Psoas muscle (tissue), 8 donors: ENCODE measurements around the gene ATOSA. TPM values are rescaled to one million over a fixed set of nuclear protein-coding genes. Genes with fewer than 3 reads are reported as not detected.

ENCODE experiments used
- ATAC-seq, 4 donors: fragments of 200-7000 bp; cut with Tn5 transposase; one replicate each; pipeline ENCODE4 v1.9.1; 2020; ENCODE audit warnings: moderate library complexity in 3 of 4, mild to moderate bottlenecking in 2 of 4
- DNase-seq, 2 donors: peaks; one replicate each; pipeline ENCODE4 v3.0.0-alpha.2; 2020
- H3K27ac ChIP-seq: fragments of 200-600 bp; one replicate; pipeline ENCODE4 v1.8.0; 2022
- H3K27me3 ChIP-seq, 3 donors: fragments of 200-600 bp in 1 of 3; one replicate each; pipeline versions ENCODE4 v1.6.1 to v1.8.0; 2013 to 2022; ENCODE audit warnings: low read length in 2 of 3, mild to moderate bottlenecking in 2 of 3, moderate library complexity in 1 of 3; ENCODE audit not compliant: insufficient read depth in 3 of 3
- H3K36me3 ChIP-seq, 2 donors: fragments of 200-600 bp in 1 of 2; one replicate each; pipeline versions ENCODE4 v1.6.1 to v1.8.0; 2013 to 2022; ENCODE audit warnings: low read depth in 1 of 2, mild to moderate bottlenecking in 1 of 2, moderate library complexity in 1 of 2; ENCODE audit not compliant: insufficient read depth in 1 of 2
- H3K4me1 ChIP-seq: fragments of 200-600 bp; one replicate; pipeline ENCODE4 v1.8.0; 2022
- H3K4me3 ChIP-seq: fragments of 200-600 bp; one replicate; pipeline ENCODE4 v1.8.0; 2022; ENCODE audit warnings: mild to moderate bottlenecking
- H3K9me3 ChIP-seq: fragments of 200-600 bp; one replicate; pipeline ENCODE4 v1.8.0; 2022
- WGBS, 3 donors: extraction: QIAGEN DNeasy Blood & Tissue Kit; methylation state at CpG; one replicate each; pipeline versions ENCODE4 v1.1.6 to v1.1.7; 2013; 5-methylcytosine and 5-hydroxymethylcytosine counted together
- intact Hi-C, 2 donors: fragments of 100-400 bp; cut with DNase I; formaldehyde crosslinking; loops; one replicate each; pipeline versions ENCODE4 v1.11.0 to v1.14.2; 2022
- polyA plus RNA-seq, 3 donors: library from polyadenylated mRNA; stranded (reverse); fragments of 200-250 nt; gene quantifications; one replicate each; pipeline ENCODE4 v1.2.3, GENCODE V29; 2013
- total RNA-seq, 4 donors: library from RNA; stranded (reverse); fragmentation: NEBNext Ultra II Directional in 2 of 4; extraction: Animal tissue kit (Norgen Biotek cat#: 25700) in 2 of 4; gene quantifications; one replicate each; pipeline versions ENCODE4 v1.2.1 to v1.2.4, GENCODE V29; 2021 to 2023
- TF ChIP-seq, protein P1 (sequence below): fragments of 200-600 bp; IDR thresholded peaks from one replicate; pipeline ENCODE4 v1.8.0; 2022; ENCODE audit warnings: antibody characterized with exemption
- donor health status: healthy with polysubstance abuse.
- donor health status: DM: no; HTN: no; CAD: no; lungs with moderate emphysema.
- donor health status: Bipolar disorder and iron deficiency.
- donor health status: healthy.
- donor health status: DM: yes; HTN: yes; CAD: no.
- donor health status: DM: no; HTN: no; CAD: no.
- donor health status: DM: no; HTN: no; CAD: no.
- donor health status: DM: yes; HTN: yes; CAD: no.

The ATOSA gene
- total and polyA plus RNA-seq, 7 donors = 9.8 to 129 (median 60.3) TPM

DNA sequence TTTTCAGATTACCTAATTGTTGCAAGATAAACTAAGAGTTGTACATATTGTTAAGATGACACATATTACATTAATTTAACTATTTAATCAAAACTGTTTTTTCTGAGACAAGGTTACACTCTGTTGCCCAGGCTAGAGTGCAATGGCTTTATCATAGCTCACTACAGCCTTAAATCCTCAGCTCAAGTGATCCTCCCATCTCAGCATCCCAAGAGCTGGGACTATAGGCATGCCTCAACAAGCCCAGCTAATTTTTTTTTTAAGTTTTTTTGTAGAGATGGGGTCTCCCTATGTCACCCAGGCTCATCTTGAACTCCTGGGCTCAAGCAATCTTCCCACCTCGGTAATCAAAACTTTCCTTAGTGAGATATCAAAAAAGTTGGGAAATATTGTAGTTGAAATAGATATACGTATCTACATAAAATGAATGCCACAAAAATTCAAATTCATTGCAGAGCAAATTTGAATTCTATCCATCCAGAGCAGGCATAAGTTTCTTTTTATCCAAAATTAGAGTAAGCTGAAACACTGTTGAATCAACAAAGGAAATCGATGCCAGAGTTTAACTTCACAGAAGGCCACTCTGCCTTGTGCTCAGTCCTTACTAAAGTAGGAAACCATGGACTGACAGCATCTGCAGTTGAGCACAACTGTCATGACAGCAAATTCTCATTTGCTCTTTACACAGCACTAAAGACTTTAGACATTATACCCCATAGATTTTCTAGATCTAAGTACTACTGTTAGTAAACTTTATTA lies 15.5 kb downstream of the ATOSA start:
- H3K4me3 ChIP-seq = no peak overlapping the region
- H3K27me3 ChIP-seq = no peaks in the 10 kb centered on the region
- peaks cover 34% of the 10 kb centered on the region for H3K4me1 ChIP-seq
- TF ChIP-seq, protein P1, sequence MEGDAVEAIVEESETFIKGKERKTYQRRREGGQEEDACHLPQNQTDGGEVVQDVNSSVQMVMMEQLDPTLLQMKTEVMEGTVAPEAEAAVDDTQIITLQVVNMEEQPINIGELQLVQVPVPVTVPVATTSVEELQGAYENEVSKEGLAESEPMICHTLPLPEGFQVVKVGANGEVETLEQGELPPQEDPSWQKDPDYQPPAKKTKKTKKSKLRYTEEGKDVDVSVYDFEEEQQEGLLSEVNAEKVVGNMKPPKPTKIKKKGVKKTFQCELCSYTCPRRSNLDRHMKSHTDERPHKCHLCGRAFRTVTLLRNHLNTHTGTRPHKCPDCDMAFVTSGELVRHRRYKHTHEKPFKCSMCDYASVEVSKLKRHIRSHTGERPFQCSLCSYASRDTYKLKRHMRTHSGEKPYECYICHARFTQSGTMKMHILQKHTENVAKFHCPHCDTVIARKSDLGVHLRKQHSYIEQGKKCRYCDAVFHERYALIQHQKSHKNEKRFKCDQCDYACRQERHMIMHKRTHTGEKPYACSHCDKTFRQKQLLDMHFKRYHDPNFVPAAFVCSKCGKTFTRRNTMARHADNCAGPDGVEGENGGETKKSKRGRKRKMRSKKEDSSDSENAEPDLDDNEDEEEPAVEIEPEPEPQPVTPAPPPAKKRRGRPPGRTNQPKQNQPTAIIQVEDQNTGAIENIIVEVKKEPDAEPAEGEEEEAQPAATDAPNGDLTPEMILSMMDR = no peak
- ATAC-seq = no peak
- intact Hi-C loops = no loop called here
- WGBS, 3 donors = 93 to 95% (median 94%) methylated on average over 3 of the region's 3 CpGs
- no peaks in the 10 kb centered on the region for H3K9me3 ChIP-seq
- no peak overlapping the region for H3K27ac ChIP-seq
- H3K36me3 ChIP-seq = peaks cover 17 to 95% of the 10 kb centered on the region in 2 donors
- no peak for DNase-seq

DNA sequence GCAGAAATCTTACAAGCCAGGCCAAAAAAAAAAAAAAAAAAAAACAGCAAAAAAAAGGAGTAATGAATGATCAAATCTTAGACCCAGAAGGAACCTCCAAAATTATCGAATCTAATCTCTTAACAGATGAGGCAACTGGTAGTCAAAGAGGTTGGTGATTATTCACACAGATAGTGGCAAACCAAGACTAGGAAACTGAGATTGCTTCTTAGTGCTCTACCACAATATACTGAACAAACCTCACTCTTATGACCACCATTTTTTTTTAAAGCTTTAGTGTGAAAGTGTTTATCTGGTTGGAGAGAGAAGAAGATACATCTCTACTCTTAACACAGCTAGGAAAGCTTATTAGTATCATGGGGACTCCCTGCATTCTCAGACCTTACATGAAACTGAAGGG lies 17.3 kb downstream of the ATOSA start:
- Histone ChIP-seq H3K4me1 (peaks cover 35% of the 10 kb centered on the region), H3K9me3 (no peaks in the 10 kb centered on the region), H3K36me3 (peaks cover 14 to 90% of the 10 kb centered on the region in 2 donors), H3K27ac (peak overlapping the region; percentile 5), H3K27me3 (no peaks in the 10 kb centered on the region), H3K4me3 (no peak overlapping the region)
- no peak for ATAC-seq
- 67 to 93% (median 84%) methylated on average over 1 of the region's 1 CpG for WGBS, 3 donors
- no peak for DNase-seq
- intact Hi-C loops = no loop called here
- TF ChIP-seq, protein P1 = no peak

DNA sequence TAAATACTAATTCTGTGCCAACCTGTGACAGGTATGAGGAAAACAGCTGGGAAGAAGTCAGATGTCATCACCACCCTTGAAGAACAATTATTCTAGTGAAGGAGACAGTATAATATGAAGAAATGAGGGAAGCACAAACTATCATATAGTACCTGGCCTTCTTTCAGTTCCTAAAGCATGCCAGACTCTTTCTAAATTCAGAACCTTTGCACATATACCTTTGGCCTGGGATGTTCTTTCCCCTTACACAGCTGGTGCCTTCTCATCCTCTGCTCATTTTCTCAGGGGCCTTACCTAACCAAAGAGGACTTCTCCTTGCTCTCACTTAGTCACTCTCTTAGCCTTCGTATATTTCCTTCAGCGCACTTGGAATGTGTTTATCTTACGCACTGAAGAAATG lies 19.0 kb downstream of the ATOSA start:
- 94 to 97% (median 96%) methylated on average over 3 of the region's 3 CpGs for WGBS, 3 donors
- TF ChIP-seq, protein P1 = no peak
- Histone ChIP-seq H3K4me3 (no peak overlapping the region), H3K27ac (peak overlapping the region; percentile 12), H3K4me1 (peaks cover 48% of the 10 kb centered on the region), H3K27me3 (no peaks in the 10 kb centered on the region), H3K9me3 (no peaks in the 10 kb centered on the region), H3K36me3 (peaks cover 14 to 87% of the 10 kb centered on the region in 2 donors)
- intact Hi-C loops = no loop called here
- peak in 3 of 4 donors; percentile 36 to 53 (median 37) for ATAC-seq
- DNase-seq = no peak

DNA sequence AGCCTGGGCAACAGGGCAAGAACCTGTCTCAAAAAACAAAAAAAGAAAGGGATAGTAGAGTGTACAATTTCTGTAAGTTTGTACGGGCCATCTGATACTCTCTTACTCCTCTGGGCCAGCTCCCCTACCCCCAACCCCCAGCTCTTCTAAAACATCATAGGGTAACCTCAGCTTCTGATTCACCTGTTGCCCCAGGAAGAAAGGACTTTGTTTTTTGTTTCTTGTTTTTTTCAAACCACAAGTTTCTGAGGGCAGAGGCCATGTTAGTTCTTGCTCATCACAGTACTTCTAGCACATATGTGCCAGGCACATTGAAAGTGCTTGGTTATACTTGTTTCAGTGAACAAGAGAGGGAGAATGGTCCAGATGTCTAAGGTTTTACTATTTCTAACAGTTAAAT lies 20.2 kb downstream of the ATOSA start:
- ATAC-seq (peak; percentile 20 to 36 (median 22)), DNase-seq (no peak)
- H3K36me3 ChIP-seq = peaks cover 7 to 87% of the 10 kb centered on the region in 2 donors
- H3K4me1 ChIP-seq = peaks cover 56% of the 10 kb centered on the region
- no peaks in the 10 kb centered on the region for H3K27me3 ChIP-seq
- TF ChIP-seq, protein P1 = no peak
- whole genome bisulfite sequencing, 3 donors = 17 to 47% (median 31%) methylated on average over 1 of the region's 1 CpG
- peak overlapping the region; percentile 34 for H3K27ac ChIP-seq
- H3K9me3 ChIP-seq = no peaks in the 10 kb centered on the region
- intact Hi-C loops = no loop called here
- no peak overlapping the region for H3K4me3 ChIP-seq
